ENCODE data around the gene SRRD. TPM values are rescaled to one million over a fixed set of nuclear protein-coding genes. Genes with fewer than 3 reads are reported as not detected.

SRRD gene
- total RNA-seq, 1 experiment from 2014 or later = 39.6 TPM

GRCh38 chr22:26502688-26503561 is 19.2 kb downstream of the SRRD start:
- Histone ChIP-seq H3K9me3 (replicated peaks) (no peaks in the 10 kb centered on the region), H3K27ac (0 out of 2 replicates have a peak overlapping the region, but pooled peaks have one; percentile 8), H3K27me3 (replicated peaks) (no peaks in the 10 kb centered on the region), H3K4me3 (no peak overlapping the region), H3K36me3 (peaks cover 82% of the 10 kb centered on the region), H3K4me1 (replicated peaks) (peaks cover 29% of the 10 kb centered on the region)
- peak; percentile 59 to 80 for DNase-seq (ENCODE audit: low read depth in 1 of 2, low spot score in 2 of 2)

- H3K27ac ChIP-seq = no peak overlapping the region
- H3K4me3 ChIP-seq = no peak overlapping the region
- no peaks in the 10 kb centered on the region for H3K27me3 ChIP-seq (replicated peaks)
- H3K4me1 ChIP-seq (replicated peaks) = peaks cover 29% of the 10 kb centered on the region
- peaks cover 81% of the 10 kb centered on the region for H3K36me3 ChIP-seq
- no peak for DNase-seq (ENCODE audit: low read depth in 1 of 2, low spot score in 2 of 2)
- H3K9me3 ChIP-seq (replicated peaks) = no peaks in the 10 kb centered on the region
These were observed 20.1 kb downstream of the SRRD start for GRCh38 chr22:26503758-26504157.

- DNase-seq (ENCODE audit: low read depth in 1 of 2, low spot score in 2 of 2) = no peak
- Histone ChIP-seq H3K4me3 (no peak overlapping the region), H3K27me3 (replicated peaks) (no peaks in the 10 kb centered on the region), H3K9me3 (replicated peaks) (no peaks in the 10 kb centered on the region), H3K4me1 (replicated peaks) (peaks cover 15% of the 10 kb centered on the region), H3K27ac (no peak overlapping the region), H3K36me3 (peaks cover 67% of the 10 kb centered on the region)
These were observed 24.5 kb downstream of the SRRD start for GRCh38 chr22:26508148-26508547.

- Histone ChIP-seq H3K4me3 (peak within 1 kb of the TSS; percentile 58), H3K27ac (peak within 1 kb of the TSS; percentile 41), H3K9me3 (replicated peaks) (no peaks in the 10 kb centered on the region), H3K27me3 (replicated peaks) (no peaks in the 10 kb centered on the region), H3K36me3 (peaks cover 31% of the 10 kb centered on the region), H3K4me1 (replicated peaks) (peaks cover 13% of the 10 kb centered on the region)
- peak; percentile 83 to 94 for DNase-seq (ENCODE audit: low read depth in 1 of 2, low spot score in 2 of 2)
These were observed 28.6 kb downstream of the SRRD start, which contains the start of gene TFIP11 for GRCh38 chr22:26512149-26512793. Gene TFIP11, minus strand, starts transcription at chr22:26512473. Its CDS starts 2,201 bp downstream, at chr22:26510272.

GRCh38 chr22:26513838-26514237 is 30.2 kb downstream of the SRRD start:
- no peak overlapping the region for H3K27ac ChIP-seq

GRCh38 chr22:26514419-26515161 is 30.9 kb downstream of the SRRD start:
- no peak overlapping the region for H3K27ac ChIP-seq
- peaks cover 13% of the 10 kb centered on the region for H3K36me3 ChIP-seq
- DNase-seq (ENCODE audit: low read depth in 1 of 2, low spot score in 2 of 2) = no peak
- H3K4me1 ChIP-seq (replicated peaks) = peaks cover 13% of the 10 kb centered on the region
- H3K9me3 ChIP-seq (replicated peaks) = no peaks in the 10 kb centered on the region
- no peak overlapping the region for H3K4me3 ChIP-seq
- H3K27me3 ChIP-seq (replicated peaks) = no peaks in the 10 kb centered on the region

More at GRCh38 chr22:26513838-26514237, 30.2 kb downstream of the SRRD start:
- Histone ChIP-seq H3K4me3 (no peak overlapping the region), H3K36me3 (peaks cover 21% of the 10 kb centered on the region), H3K9me3 (replicated peaks) (no peaks in the 10 kb centered on the region), H3K4me1 (replicated peaks) (peaks cover 13% of the 10 kb centered on the region), H3K27me3 (replicated peaks) (no peaks in the 10 kb centered on the region)
- DNase-seq (ENCODE audit: low read depth in 1 of 2, low spot score in 2 of 2) = no peak

- H3K9me3 ChIP-seq (replicated peaks) = no peaks in the 10 kb centered on the region
- no peaks in the 10 kb centered on the region for H3K27me3 ChIP-seq (replicated peaks)
- no peaks in the 10 kb centered on the region; the same call in 1 of the 2 replicates for H3K36me3 ChIP-seq
- DNase-seq (ENCODE audit: low read depth in 1 of 2, low spot score in 2 of 2) = no peak
- H3K27ac ChIP-seq = no peak overlapping the region
- H3K4me1 ChIP-seq (replicated peaks) = peaks cover 13% of the 10 kb centered on the region
- no peak overlapping the region for H3K4me3 ChIP-seq
These were observed 32.3 kb downstream of the SRRD start for GRCh38 chr22:26515931-26516330.

- H3K4me3 ChIP-seq = no peak overlapping the region
- H3K4me1 ChIP-seq (replicated peaks) = peaks cover 8% of the 10 kb centered on the region
- no peaks in the 10 kb centered on the region for H3K36me3 ChIP-seq
- no peaks in the 10 kb centered on the region for H3K27me3 ChIP-seq (replicated peaks)
- H3K9me3 ChIP-seq (replicated peaks) = no peaks in the 10 kb centered on the region
- DNase-seq (ENCODE audit: low read depth in 1 of 2, low spot score in 2 of 2) = no peak
- H3K27ac ChIP-seq = no peak overlapping the region
These were observed 32.8 kb downstream of the SRRD start for GRCh38 chr22:26516503-26516902.

GRCh38 chr22:26517429-26517828 is 33.8 kb downstream of the SRRD start:
- H3K4me1 ChIP-seq (replicated peaks) = peaks cover 7% of the 10 kb centered on the region; the same call in 1 of the 2 replicates
- H3K27ac ChIP-seq = no peak overlapping the region
- no peaks in the 10 kb centered on the region for H3K9me3 ChIP-seq (replicated peaks)
- DNase-seq (ENCODE audit: low read depth in 1 of 2, low spot score in 2 of 2) = no peak
- no peaks in the 10 kb centered on the region for H3K36me3 ChIP-seq
- H3K27me3 ChIP-seq (replicated peaks) = no peaks in the 10 kb centered on the region
- no peak overlapping the region for H3K4me3 ChIP-seq

GRCh38 chr22:26522012-26522411 is 38.3 kb downstream of the SRRD start:
- Histone ChIP-seq H3K4me1 (replicated peaks) (no peaks in the 10 kb centered on the region), H3K4me3 (no peak overlapping the region), H3K9me3 (replicated peaks) (no peaks in the 10 kb centered on the region), H3K27ac (no peak overlapping the region), H3K27me3 (replicated peaks) (no peaks in the 10 kb centered on the region), H3K36me3 (peaks cover 9% of the 10 kb centered on the region)
- DNase-seq (ENCODE audit: low read depth in 1 of 2, low spot score in 2 of 2) = no peak

GRCh38 chr22:26522592-26522991 is 38.9 kb downstream of the SRRD start:
- Histone ChIP-seq H3K9me3 (replicated peaks) (no peaks in the 10 kb centered on the region), H3K36me3 (peaks cover 13% of the 10 kb centered on the region), H3K4me3 (no peak overlapping the region), H3K4me1 (replicated peaks) (no peaks in the 10 kb centered on the region), H3K27ac (no peak overlapping the region), H3K27me3 (replicated peaks) (no peaks in the 10 kb centered on the region)
- DNase-seq (ENCODE audit: low read depth in 1 of 2, low spot score in 2 of 2) = no peak

- peaks cover 24% of the 10 kb centered on the region for H3K36me3 ChIP-seq
- no peak overlapping the region for H3K4me3 ChIP-seq
- no peaks in the 10 kb centered on the region for H3K9me3 ChIP-seq (replicated peaks)
- no peak overlapping the region for H3K27ac ChIP-seq
- no peak for DNase-seq (ENCODE audit: low read depth in 1 of 2, low spot score in 2 of 2)
- H3K27me3 ChIP-seq (replicated peaks) = no peaks in the 10 kb centered on the region
- no peaks in the 10 kb centered on the region for H3K4me1 ChIP-seq (replicated peaks)
These were observed 41.2 kb downstream of the SRRD start for GRCh38 chr22:26524870-26525269.

GRCh38 chr22:26525946-26526564 is 42.4 kb downstream of the SRRD start:
- Histone ChIP-seq H3K4me1 (replicated peaks) (no peaks in the 10 kb centered on the region), H3K27me3 (replicated peaks) (no peaks in the 10 kb centered on the region), H3K27ac (no peak overlapping the region), H3K36me3 (peaks cover 26% of the 10 kb centered on the region), H3K4me3 (no peak overlapping the region), H3K9me3 (replicated peaks) (no peaks in the 10 kb centered on the region)
- no peak for DNase-seq (ENCODE audit: low read depth in 1 of 2, low spot score in 2 of 2)
